Measurements from ENCODE around the gene MTARC1.

The MTARC1 gene

GRCh38 chr1:220748089-220748934, 38.4 kb upstream of the MTARC1 start, which contains the start of gene MTARC2:
Gene MTARC2 (plus strand): TSS chr1:220748322. CDS start chr1:220748532, 210 bp downstream.
- TF ChIP-seq FOXP2 (optimal IDR thresholded peaks at IDR 0.05; ENCODE audit: borderline replicate concordance, extremely low read depth, extremely low read length, insufficient read depth) (no peak), POLR2AphosphoS5 (IDR thresholded peaks at IDR 0.05; ENCODE audit: low read depth, low read length) (no peak), SIN3A (IDR thresholded peaks at IDR 0.05; ENCODE audit: borderline replicate concordance, insufficient read depth, low read length) (no peak)

GRCh38 chr1:220748936-220749335, 37.8 kb upstream of the MTARC1 start:
- TF ChIP-seq POLR2AphosphoS5 (IDR thresholded peaks at IDR 0.05; ENCODE audit: low read depth, low read length): no peak
- TF ChIP-seq TAF1 (IDR thresholded peaks at IDR 0.05; ENCODE audit: borderline replicate concordance, insufficient read depth, low read length): no peak
- TF ChIP-seq FOXP2 (optimal IDR thresholded peaks at IDR 0.05; ENCODE audit: borderline replicate concordance, extremely low read depth, extremely low read length, insufficient read depth): no peak
- no peak for TF ChIP-seq SIN3A (IDR thresholded peaks at IDR 0.05; ENCODE audit: borderline replicate concordance, insufficient read depth, low read length)
- no peak for TF ChIP-seq REST (IDR thresholded peaks at IDR 0.05; ENCODE audit: insufficient read depth in 1 of 2, low read depth in 2 of 2, low read length in 2 of 2)

GRCh38 chr1:220750131-220750515, 36.6 kb upstream of the MTARC1 start:
- no peak for TF ChIP-seq SIN3A (IDR thresholded peaks at IDR 0.05; ENCODE audit: borderline replicate concordance, insufficient read depth, low read length)
- no peak for TF ChIP-seq TAF1 (IDR thresholded peaks at IDR 0.05; ENCODE audit: borderline replicate concordance, insufficient read depth, low read length)

GRCh38 chr1:220751111-220751510, 35.6 kb upstream of the MTARC1 start:
- TF ChIP-seq FOXP2 (optimal IDR thresholded peaks at IDR 0.05; ENCODE audit: borderline replicate concordance, extremely low read depth, extremely low read length, insufficient read depth) (no peak), POLR2AphosphoS5 (IDR thresholded peaks at IDR 0.05; ENCODE audit: low read depth, low read length) (no peak), SIN3A (IDR thresholded peaks at IDR 0.05; ENCODE audit: borderline replicate concordance, insufficient read depth, low read length) (no peak), TAF1 (IDR thresholded peaks at IDR 0.05; ENCODE audit: borderline replicate concordance, insufficient read depth, low read length) (no peak), REST (IDR thresholded peaks at IDR 0.05; ENCODE audit: insufficient read depth in 1 of 2, low read depth in 2 of 2, low read length in 2 of 2) (no peak)

GRCh38 chr1:220754212-220754917, 32.3 kb upstream of the MTARC1 start:
- TF ChIP-seq FOXP2 (optimal IDR thresholded peaks at IDR 0.05; ENCODE audit: borderline replicate concordance, extremely low read depth, extremely low read length, insufficient read depth): no peak
- TF ChIP-seq POLR2AphosphoS5 (IDR thresholded peaks at IDR 0.05; ENCODE audit: low read depth, low read length): no peak
- no peak for TF ChIP-seq SIN3A (IDR thresholded peaks at IDR 0.05; ENCODE audit: borderline replicate concordance, insufficient read depth, low read length)

GRCh38 chr1:220754918-220755295, 31.8 kb upstream of the MTARC1 start:
- TF ChIP-seq REST (IDR thresholded peaks at IDR 0.05; ENCODE audit: insufficient read depth in 1 of 2, low read depth in 2 of 2, low read length in 2 of 2) (no peak), SIN3A (IDR thresholded peaks at IDR 0.05; ENCODE audit: borderline replicate concordance, insufficient read depth, low read length) (no peak), FOXP2 (optimal IDR thresholded peaks at IDR 0.05; ENCODE audit: borderline replicate concordance, extremely low read depth, extremely low read length, insufficient read depth) (no peak), TAF1 (IDR thresholded peaks at IDR 0.05; ENCODE audit: borderline replicate concordance, insufficient read depth, low read length) (no peak), POLR2AphosphoS5 (IDR thresholded peaks at IDR 0.05; ENCODE audit: low read depth, low read length) (no peak)
